ENCODE results near the gene GCNT2.
"Not testable (repeated sequence)": the region's sequence is repeated elsewhere in the genome, so short reads cannot be mapped to it uniquely, and the experiment has no call there.

GCNT2 gene

GRCh38 chr6:10521104-10521808, at the start of gene GCNT2:
Gene GCNT2, plus strand, starts transcription at chr6:10521351. Its CDS starts 7,561 bp downstream, at chr6:10528912.
- peak; percentile 97 for DNase-seq

GRCh38 chr6:10472634-10473033, 48.5 kb upstream of the GCNT2 start:
- DNase-seq: no peak

- peak; percentile 71 for DNase-seq
Measured at GRCh38 chr6:10478187-10479040, 42.7 kb upstream of the GCNT2 start.

GRCh38 chr6:10479939-10480700, 41.0 kb upstream of the GCNT2 start:
- no peak for DNase-seq

- DNase-seq: no peak
Measured at GRCh38 chr6:10481101-10481500, 40.0 kb upstream of the GCNT2 start.

- DNase-seq: no peak
Measured at GRCh38 chr6:10482636-10483257, 38.4 kb upstream of the GCNT2 start.

- DNase-seq: peak; percentile 26
Measured at GRCh38 chr6:10484912-10485311, 36.2 kb upstream of the GCNT2 start.

GRCh38 chr6:10485406-10485805, 35.7 kb upstream of the GCNT2 start:
- DNase-seq: no peak

- no peak for DNase-seq
Measured at GRCh38 chr6:10486215-10486614, 34.9 kb upstream of the GCNT2 start.

GRCh38 chr6:10486944-10487588, 34.1 kb upstream of the GCNT2 start:
- DNase-seq: not testable (repeated sequence)

GRCh38 chr6:10487668-10488327, 33.4 kb upstream of the GCNT2 start:
- DNase-seq: no peak

GRCh38 chr6:10491463-10491862, 29.7 kb upstream of the GCNT2 start:
- no peak for DNase-seq

- DNase-seq: not testable (repeated sequence)
Measured at GRCh38 chr6:10491905-10492304, 29.2 kb upstream of the GCNT2 start.

GRCh38 chr6:10495029-10495428, 26.1 kb upstream of the GCNT2 start:
- no peak for DNase-seq

- peak; percentile 99 for DNase-seq
Measured at GRCh38 chr6:10505529-10505928, 15.6 kb upstream of the GCNT2 start.

GRCh38 chr6:10507298-10507697, 13.9 kb upstream of the GCNT2 start:
- no peak for DNase-seq

- no peak for DNase-seq
Measured at GRCh38 chr6:10507715-10508114, 13.4 kb upstream of the GCNT2 start.

- DNase-seq: peak; percentile 84
Measured at GRCh38 chr6:10510592-10511367, 10.4 kb upstream of the GCNT2 start.

- peak; percentile 8 for DNase-seq
Measured at GRCh38 chr6:10511477-10511876, 9.7 kb upstream of the GCNT2 start.

- peak; percentile 29 for DNase-seq
Measured at GRCh38 chr6:10513544-10513943, 7.6 kb upstream of the GCNT2 start.
